DOHH2 (cell line): ENCODE results near the gene PLPPR1.

ENCODE experiments used
- H3F3A ChIP-seq: fragments of 200-600 bp; sonication (generic), shearing (Covaris generic); 2 replicates; pipeline ENCODE4 v1.6.0; 2016; ENCODE audit warnings: antibody characterized with exemption, mild to moderate bottlenecking; ENCODE audit not compliant: control insufficient read depth, insufficient read depth
- H3K27ac ChIP-seq: fragments of 200-600 bp; sonication (generic); 2 replicates; pipeline ENCODE4 v1.5.1; 2014; ENCODE audit warnings: low read depth, mild to moderate bottlenecking, low read length, moderate library complexity
- H3K27me3 ChIP-seq: fragments of 200-600 bp; sonication (generic); 2 replicates; pipeline ENCODE4 v1.6.1; 2014; ENCODE audit warnings: mild to moderate bottlenecking, low read length, mixed read lengths; ENCODE audit not compliant: control insufficient read depth
- H3K36me3 ChIP-seq: fragments of 200-600 bp; sonication (generic); 2 replicates; pipeline ENCODE4 v1.6.1; 2014; ENCODE audit warnings: mild to moderate bottlenecking, low read length, moderate library complexity, mixed read lengths; ENCODE audit not compliant: control insufficient read depth
- H3K4me1 ChIP-seq: fragments of 200-600 bp; sonication (generic); 2 replicates; pipeline ENCODE4 v1.6.1; 2014; ENCODE audit warnings: mild to moderate bottlenecking, low read length, mixed read lengths; ENCODE audit not compliant: control insufficient read depth
- H3K4me2 ChIP-seq: fragments of 200-600 bp; sonication (generic); 2 replicates; pipeline ENCODE4 v1.6.0; 2014; ENCODE audit warnings: mild to moderate bottlenecking, low read length, moderate library complexity
- H3K4me3 ChIP-seq: fragments of 200-600 bp; sonication (generic); 2 replicates; pipeline ENCODE4 v1.5.1; 2014; ENCODE audit warnings: mild to moderate bottlenecking, low read length, mixed read lengths
- H3K79me2 ChIP-seq: fragments of 200-600 bp; sonication (generic); 2 replicates; pipeline ENCODE4 v1.6.1; 2014; ENCODE audit warnings: mild to moderate bottlenecking, low read length, mixed read lengths; ENCODE audit not compliant: control insufficient read depth
- H3K9me2 ChIP-seq: fragments of 200-600 bp; sonication (generic); replicated peaks from 2 replicates; pipeline ENCODE4 v1.6.1; 2014; ENCODE audit warnings: mild to moderate bottlenecking, low read length, mixed read lengths; ENCODE audit not compliant: control insufficient read depth
- H3K9me3 ChIP-seq: fragments of 200-600 bp; sonication (generic); 2 replicates; pipeline ENCODE4 v1.6.1; 2014; ENCODE audit warnings: antibody characterized with exemption, low read length, mixed read lengths; ENCODE audit not compliant: control insufficient read depth, insufficient read depth
- H4K20me1 ChIP-seq: fragments of 200-600 bp; sonication (generic); 2 replicates; pipeline ENCODE4 v1.6.0; 2014; ENCODE audit warnings: low read depth, mild to moderate bottlenecking, antibody characterized with exemption, low read length, moderate library complexity; ENCODE audit not compliant: control insufficient read depth, insufficient read depth
- CTCF ChIP-seq: fragments of 200-600 bp; sonication (generic); IDR thresholded peaks from one replicate; pipeline ENCODE4 v1.5.1; 2014; ENCODE audit warnings: antibody characterized with exemption, mild to moderate bottlenecking, low read depth, low read length; ENCODE audit not compliant: poor library complexity, severe bottlenecking
- EZH2phosphoT487 ChIP-seq: fragments of 200-600 bp; sonication (generic); IDR thresholded peaks from 2 replicates; pipeline ENCODE4 v1.6.1; 2017; ENCODE audit warnings: borderline replicate concordance, mild to moderate bottlenecking, antibody characterized with exemption, low read length, moderate library complexity, mixed read lengths

PLPPR1 gene

GRCh38 chr9:101337237-101337636 is 308.7 kb downstream of the PLPPR1 start:
- H3K4me1 ChIP-seq: no peaks in the 10 kb centered on the region
- no peaks in the 10 kb centered on the region for H3K9me3 ChIP-seq
- no peaks in the 10 kb centered on the region for H3K36me3 ChIP-seq
- H3F3A ChIP-seq: no peaks in the 10 kb centered on the region
- H4K20me1 ChIP-seq: no peaks in the 10 kb centered on the region
- no peak overlapping the region for H3K27ac ChIP-seq
- no peaks in the 10 kb centered on the region for H3K9me2 ChIP-seq
- TF ChIP-seq CTCF: no peak
- no peak for TF ChIP-seq EZH2phosphoT487
- H3K4me2 ChIP-seq: no peak overlapping the region
- H3K79me2 ChIP-seq: no peaks in the 10 kb centered on the region
- no peak overlapping the region for H3K4me3 ChIP-seq
- H3K27me3 ChIP-seq: no peaks in the 10 kb centered on the region

GRCh38 chr9:101341958-101342357 is 313.4 kb downstream of the PLPPR1 start:
- no peaks in the 10 kb centered on the region for H3K9me3 ChIP-seq
- no peaks in the 10 kb centered on the region for H4K20me1 ChIP-seq
- no peaks in the 10 kb centered on the region for H3K36me3 ChIP-seq
- H3K4me2 ChIP-seq: no peak overlapping the region
- H3K27ac ChIP-seq: no peak overlapping the region
- no peaks in the 10 kb centered on the region for H3K27me3 ChIP-seq
- no peaks in the 10 kb centered on the region for H3K79me2 ChIP-seq
- no peaks in the 10 kb centered on the region for H3K9me2 ChIP-seq
- no peaks in the 10 kb centered on the region for H3K4me1 ChIP-seq
- H3K4me3 ChIP-seq: no peak overlapping the region
- H3F3A ChIP-seq: no peaks in the 10 kb centered on the region
- TF ChIP-seq CTCF (no peak), EZH2phosphoT487 (no peak)

GRCh38 chr9:101342595-101342994 is 314.1 kb downstream of the PLPPR1 start:
- Histone ChIP-seq H3K27ac (no peak overlapping the region), H3K36me3 (no peaks in the 10 kb centered on the region), H3K4me2 (no peak overlapping the region), H3K9me3 (no peaks in the 10 kb centered on the region), H3K79me2 (no peaks in the 10 kb centered on the region), H4K20me1 (no peaks in the 10 kb centered on the region), H3K27me3 (no peaks in the 10 kb centered on the region; the same call in 1 of the 2 replicates), H3K9me2 (no peaks in the 10 kb centered on the region), H3K4me3 (no peak overlapping the region), H3K4me1 (no peaks in the 10 kb centered on the region), H3F3A (no peaks in the 10 kb centered on the region)
- TF ChIP-seq EZH2phosphoT487: no peak
- no peak for TF ChIP-seq CTCF

GRCh38 chr9:101350285-101350684 is 321.8 kb downstream of the PLPPR1 start:
- H3K36me3 ChIP-seq: no peaks in the 10 kb centered on the region
- H3K4me3 ChIP-seq: no peak overlapping the region
- H3K79me2 ChIP-seq: no peaks in the 10 kb centered on the region
- H3K9me2 ChIP-seq: no peaks in the 10 kb centered on the region
- TF ChIP-seq EZH2phosphoT487 (no peak), CTCF (no peak)
- H3K4me1 ChIP-seq: no peaks in the 10 kb centered on the region
- no peaks in the 10 kb centered on the region; the same call in 1 of the 2 replicates for H3K27me3 ChIP-seq
- H3K9me3 ChIP-seq: no peaks in the 10 kb centered on the region
- H3F3A ChIP-seq: no peaks in the 10 kb centered on the region
- H3K27ac ChIP-seq: no peak overlapping the region
- no peak overlapping the region for H3K4me2 ChIP-seq
- no peaks in the 10 kb centered on the region for H4K20me1 ChIP-seq
